Measurements from ENCODE around the gene TAF1B. TPM values are rescaled to one million over a fixed set of nuclear protein-coding genes. Genes with fewer than 3 reads are reported as not detected.

Gene TAF1B
- total RNA-seq, 1 experiment from 2014 or later: 52.8 TPM

GRCh38 chr2:9821805-9822445, 21.3 kb upstream of the TAF1B start:
- ChIA-PET POLR2A (ENCODE audit: low non-redundant PET) (no interaction called here), CTCF (no interaction called here)
- intact Hi-C loops (cut with micrococcal nuclease; ENCODE audit: unreplicated experiment): no loop called here
- DNase-seq (ENCODE audit: low spot score): no peak
- Histone ChIP-seq H3K36me3 (ENCODE audit: insufficient read depth, low read length, poor library complexity, severe bottlenecking) (no peaks in the 10 kb centered on the region), H3K27ac (ENCODE audit: low read depth, low read length, poor library complexity, severe bottlenecking) (no peak overlapping the region), H3K27me3 (replicated peaks; ENCODE audit: insufficient read depth, low read depth, low read length, poor library complexity) (no peaks in the 10 kb centered on the region), H3K9me3 (ENCODE audit: low read depth, low read length, poor library complexity, severe bottlenecking) (no peaks in the 10 kb centered on the region), H3K4me3 (ENCODE audit: low read depth, low read length, poor library complexity, severe bottlenecking) (no peak overlapping the region), H3K4me1 (ENCODE audit: insufficient read depth, low read length, poor library complexity, severe bottlenecking) (no peaks in the 10 kb centered on the region)
- TF ChIP-seq, protein P1, sequence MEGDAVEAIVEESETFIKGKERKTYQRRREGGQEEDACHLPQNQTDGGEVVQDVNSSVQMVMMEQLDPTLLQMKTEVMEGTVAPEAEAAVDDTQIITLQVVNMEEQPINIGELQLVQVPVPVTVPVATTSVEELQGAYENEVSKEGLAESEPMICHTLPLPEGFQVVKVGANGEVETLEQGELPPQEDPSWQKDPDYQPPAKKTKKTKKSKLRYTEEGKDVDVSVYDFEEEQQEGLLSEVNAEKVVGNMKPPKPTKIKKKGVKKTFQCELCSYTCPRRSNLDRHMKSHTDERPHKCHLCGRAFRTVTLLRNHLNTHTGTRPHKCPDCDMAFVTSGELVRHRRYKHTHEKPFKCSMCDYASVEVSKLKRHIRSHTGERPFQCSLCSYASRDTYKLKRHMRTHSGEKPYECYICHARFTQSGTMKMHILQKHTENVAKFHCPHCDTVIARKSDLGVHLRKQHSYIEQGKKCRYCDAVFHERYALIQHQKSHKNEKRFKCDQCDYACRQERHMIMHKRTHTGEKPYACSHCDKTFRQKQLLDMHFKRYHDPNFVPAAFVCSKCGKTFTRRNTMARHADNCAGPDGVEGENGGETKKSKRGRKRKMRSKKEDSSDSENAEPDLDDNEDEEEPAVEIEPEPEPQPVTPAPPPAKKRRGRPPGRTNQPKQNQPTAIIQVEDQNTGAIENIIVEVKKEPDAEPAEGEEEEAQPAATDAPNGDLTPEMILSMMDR (conservative IDR thresholded peaks at IDR 0.05; ENCODE audit: low read depth, low read length): no peak
- no peak for TF ChIP-seq EZH2 (IDR thresholded peaks at IDR 0.05; ENCODE audit: borderline replicate concordance, low read depth, low read length, poor library complexity, severe bottlenecking)
- BruUV-seq (replicated peaks): no TSS peak

DNA sequence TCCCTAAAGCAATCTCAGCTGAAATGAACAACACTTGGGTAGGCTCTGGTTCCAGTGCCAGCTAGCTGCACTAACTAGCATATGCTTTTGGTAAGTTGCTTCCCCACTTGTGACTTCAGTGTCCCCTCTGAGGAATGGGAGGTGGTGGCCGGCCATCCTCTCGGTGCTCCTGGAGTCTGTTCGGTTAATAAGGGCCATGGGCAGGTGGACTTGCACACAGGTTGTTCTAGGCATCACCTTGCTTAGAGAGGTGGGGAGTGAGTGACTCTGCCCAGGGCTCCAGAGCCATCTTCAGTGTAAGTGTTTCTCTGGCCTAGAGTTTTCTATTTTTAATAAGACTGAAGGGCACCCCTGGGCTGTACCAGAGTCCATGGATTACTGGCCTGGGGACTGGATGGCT, 18.8 kb upstream of the TAF1B start:
- no peaks in the 10 kb centered on the region for H3K36me3 ChIP-seq (ENCODE audit: insufficient read depth, low read length, poor library complexity, severe bottlenecking)
- no peak overlapping the region for H3K27ac ChIP-seq (ENCODE audit: low read depth, low read length, poor library complexity, severe bottlenecking)
- TF ChIP-seq, protein P1 (conservative IDR thresholded peaks at IDR 0.05; ENCODE audit: low read depth, low read length): no peak
- no peak for TF ChIP-seq EZH2 (IDR thresholded peaks at IDR 0.05; ENCODE audit: borderline replicate concordance, low read depth, low read length, poor library complexity, severe bottlenecking)
- CTCF ChIA-PET: no interaction called here
- H3K27me3 ChIP-seq (replicated peaks; ENCODE audit: insufficient read depth, low read depth, low read length, poor library complexity): no peaks in the 10 kb centered on the region
- no peaks in the 10 kb centered on the region for H3K4me1 ChIP-seq (ENCODE audit: insufficient read depth, low read length, poor library complexity, severe bottlenecking)
- POLR2A ChIA-PET (ENCODE audit: low non-redundant PET): no interaction called here
- BruUV-seq (replicated peaks): no TSS peak
- intact Hi-C loops (cut with micrococcal nuclease; ENCODE audit: unreplicated experiment): no loop called here
- H3K4me3 ChIP-seq (ENCODE audit: low read depth, low read length, poor library complexity, severe bottlenecking): no peak overlapping the region
- no peak for DNase-seq (ENCODE audit: low spot score)
- no peaks in the 10 kb centered on the region for H3K9me3 ChIP-seq (ENCODE audit: low read depth, low read length, poor library complexity, severe bottlenecking)

- DNase-seq (ENCODE audit: low spot score): no peak
- Histone ChIP-seq H3K27me3 (replicated peaks; ENCODE audit: insufficient read depth, low read depth, low read length, poor library complexity) (no peaks in the 10 kb centered on the region), H3K4me1 (ENCODE audit: insufficient read depth, low read length, poor library complexity, severe bottlenecking) (no peaks in the 10 kb centered on the region), H3K27ac (ENCODE audit: low read depth, low read length, poor library complexity, severe bottlenecking) (no peak overlapping the region), H3K9me3 (ENCODE audit: low read depth, low read length, poor library complexity, severe bottlenecking) (no peaks in the 10 kb centered on the region), H3K36me3 (ENCODE audit: insufficient read depth, low read length, poor library complexity, severe bottlenecking) (no peaks in the 10 kb centered on the region), H3K4me3 (ENCODE audit: low read depth, low read length, poor library complexity, severe bottlenecking) (no peak overlapping the region)
- CTCF ChIA-PET: no interaction called here
- POLR2A ChIA-PET (ENCODE audit: low non-redundant PET): no interaction called here
- no TSS peak for BruUV-seq (replicated peaks)
- intact Hi-C loops (cut with micrococcal nuclease; ENCODE audit: unreplicated experiment): no loop called here
- TF ChIP-seq, protein P1 (conservative IDR thresholded peaks at IDR 0.05; ENCODE audit: low read depth, low read length): no peak
- TF ChIP-seq EZH2 (IDR thresholded peaks at IDR 0.05; ENCODE audit: borderline replicate concordance, low read depth, low read length, poor library complexity, severe bottlenecking): no peak
These were observed 18.1 kb upstream of the TAF1B start for GRCh38 chr2:9824956-9825720.
